Stimulated activated CD4-positive, alpha-beta T cell treated with anti-CD3 and anti-CD28 coated beads, TNF-alpha, amount 100 ng/mL, for 4 hours (primary cell): ENCODE results near the gene SPSB4.

ENCODE experiments used
- DNase-seq, 3 experiments: peaks; one replicate each; pipeline ENCODE4 v3.0.0-alpha.2; 2020; ENCODE audit warnings: low read depth in 3 of 3

Gene SPSB4

DNA sequence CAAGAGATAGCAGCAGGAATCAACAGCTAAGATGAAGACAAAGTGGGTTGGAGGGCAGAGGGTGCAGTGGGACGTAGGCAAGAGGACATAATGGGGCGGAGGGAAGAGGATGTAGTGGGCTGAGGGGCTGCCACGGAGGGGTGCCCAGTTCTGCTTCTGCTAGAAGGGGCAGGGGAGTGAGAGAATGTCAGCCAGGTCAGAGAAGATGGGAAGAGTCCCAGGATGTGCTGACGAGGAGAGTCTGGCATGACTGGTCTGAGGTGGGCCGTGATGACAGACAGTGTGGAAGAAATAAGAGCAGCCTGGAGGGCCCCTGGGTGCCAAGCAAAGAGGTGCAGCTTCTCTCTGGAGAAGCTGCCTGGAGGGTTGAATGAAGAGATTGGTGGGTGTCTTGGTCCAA is 4.0 kb downstream of the SPSB4 start:
- no peak for DNase-seq

DNA sequence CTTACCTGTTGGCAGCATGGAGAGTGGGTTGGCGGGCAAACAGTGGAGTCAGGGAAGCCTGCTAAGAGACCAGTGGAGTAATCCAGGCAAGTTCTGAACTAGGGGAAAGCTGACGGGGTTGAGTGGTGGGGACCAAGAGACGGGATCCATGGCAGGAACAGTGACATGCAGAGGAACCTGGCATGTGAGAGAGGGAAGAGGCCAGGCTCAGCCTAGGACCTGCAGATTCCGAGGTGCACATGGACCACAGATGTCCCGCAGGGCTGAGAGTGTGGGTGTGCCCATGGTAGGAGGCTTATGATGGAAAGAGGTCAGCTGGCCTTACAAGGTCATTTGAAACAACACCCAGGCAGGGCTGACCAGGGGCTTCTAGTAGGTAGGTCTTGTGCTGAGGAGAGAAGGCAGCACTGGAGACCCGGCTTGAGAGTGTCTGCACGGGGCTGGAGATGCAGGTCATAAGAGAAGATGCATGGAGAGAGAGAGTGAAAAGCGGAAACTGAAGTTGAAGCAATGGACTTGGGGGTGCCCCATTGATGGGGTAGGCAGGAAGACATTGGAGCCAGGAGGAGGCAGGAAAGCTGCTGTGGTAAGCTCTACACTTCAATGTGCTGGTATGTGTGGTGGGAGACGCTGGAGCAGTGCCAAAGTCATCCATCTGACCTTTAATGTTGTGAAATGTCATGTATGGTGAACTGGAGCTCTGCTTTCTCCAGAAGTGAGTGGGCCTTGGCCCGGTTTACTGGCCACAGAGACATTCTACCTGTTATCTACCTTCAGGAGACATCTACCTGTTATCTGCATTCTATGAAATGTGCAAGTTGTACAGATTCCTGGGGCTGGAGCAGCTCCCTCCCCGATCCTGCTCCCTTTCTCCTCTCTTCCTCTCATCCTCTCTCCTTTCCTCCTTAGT is 4.6 kb downstream of the SPSB4 start:
- DNase-seq: no peak

DNA sequence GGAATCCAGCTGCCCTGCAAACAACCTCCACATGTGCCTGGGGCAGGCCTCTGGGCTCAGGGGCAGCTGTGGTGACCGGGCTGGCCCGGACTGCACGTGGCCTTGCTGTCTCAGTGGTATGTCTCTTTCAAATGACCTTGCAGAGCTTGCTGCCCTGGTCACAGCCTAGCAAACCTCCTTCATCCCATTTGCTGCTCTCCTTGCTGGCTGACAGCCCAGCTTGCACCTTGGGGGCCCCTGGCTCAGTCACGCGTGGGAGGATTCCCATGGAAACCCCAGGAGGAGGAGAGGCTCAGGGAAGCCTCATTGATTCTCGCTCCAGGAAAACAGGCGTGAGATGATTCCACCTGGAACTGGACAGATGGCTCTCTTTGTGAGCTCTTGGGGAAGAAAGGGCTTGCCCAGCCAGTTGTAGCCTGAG is 5.6 kb downstream of the SPSB4 start:
- no peak for DNase-seq

DNA sequence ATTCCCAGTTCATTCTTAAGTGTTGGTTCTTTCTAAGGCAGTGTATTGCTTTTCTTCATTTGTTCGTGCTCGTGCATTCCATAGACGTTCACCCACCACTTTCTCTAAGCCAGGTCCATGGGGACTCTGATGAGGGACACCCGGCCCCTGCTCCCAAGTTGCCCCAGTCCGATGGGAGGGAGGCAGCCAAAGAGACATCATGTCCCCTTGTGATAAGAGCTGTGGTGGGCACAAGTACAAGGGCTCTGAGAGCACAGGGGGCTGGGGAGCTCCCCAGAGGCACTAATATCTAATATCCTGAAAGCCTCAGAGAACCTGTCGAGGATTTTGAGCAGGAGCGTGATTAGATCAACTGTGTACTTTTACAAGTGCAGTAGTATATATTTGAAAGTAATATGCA is 6.3 kb downstream of the SPSB4 start:
- no peak for DNase-seq

DNA sequence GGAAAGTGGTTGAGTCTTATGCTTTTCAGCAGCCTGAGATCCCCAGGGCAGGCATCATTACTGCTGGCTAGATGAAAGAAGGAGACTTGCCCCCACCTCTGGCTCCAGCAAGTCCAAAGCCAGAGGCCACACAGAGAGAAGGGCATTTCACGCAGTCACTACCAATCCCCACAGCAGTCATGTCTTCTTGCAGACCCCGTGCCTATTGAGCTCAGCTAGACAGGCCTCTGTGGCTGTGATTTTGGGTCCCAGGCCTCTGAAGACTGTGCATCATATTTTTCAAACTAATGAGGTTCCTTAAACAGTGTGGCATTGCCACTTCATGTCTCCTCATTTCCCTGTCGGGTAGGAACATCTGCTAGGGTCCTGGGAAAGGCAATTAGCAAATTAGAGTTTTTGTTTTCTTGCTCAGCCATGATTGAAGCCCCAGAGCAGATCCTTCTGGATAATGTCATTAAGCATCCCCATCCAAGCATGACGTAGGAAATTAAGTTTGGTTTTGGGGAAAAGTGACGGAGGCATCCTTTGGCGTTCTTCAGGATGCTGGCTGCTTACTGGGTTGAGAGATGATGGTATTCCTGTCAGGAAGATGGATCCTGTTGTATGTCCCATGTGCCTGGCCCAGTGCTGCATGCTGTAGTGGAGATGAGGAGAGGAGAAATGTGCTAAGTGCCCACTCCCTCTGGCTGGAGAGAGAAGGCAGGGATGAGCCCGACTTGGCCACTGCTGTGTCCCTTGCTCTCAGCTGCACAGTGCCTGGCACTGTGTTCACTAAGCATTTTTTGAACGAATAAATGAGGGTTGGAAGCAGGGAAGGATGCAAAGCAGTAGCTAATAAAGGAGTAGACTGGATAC is 7.0 kb downstream of the SPSB4 start:
- no peak for DNase-seq

DNA sequence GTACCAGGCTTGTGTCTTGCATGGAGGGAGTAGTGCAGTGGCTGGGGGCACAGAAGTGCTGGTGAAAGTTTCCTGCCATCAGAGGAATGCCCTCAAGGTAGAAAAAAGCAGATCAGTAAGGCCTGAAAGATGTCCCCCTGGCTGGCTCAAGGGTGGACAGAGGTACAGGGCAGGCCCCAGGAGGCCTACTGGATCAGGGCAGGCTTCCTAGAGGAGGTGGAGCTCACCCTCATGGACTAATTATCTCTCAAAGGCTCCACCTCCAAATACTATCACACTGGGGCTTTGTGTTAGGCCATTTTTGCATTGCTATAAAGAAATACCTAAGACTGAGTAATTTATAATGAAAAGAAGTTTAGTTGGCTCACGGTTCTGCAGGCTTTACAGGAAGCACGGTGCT is 7.8 kb downstream of the SPSB4 start:
- no peak for DNase-seq

DNA sequence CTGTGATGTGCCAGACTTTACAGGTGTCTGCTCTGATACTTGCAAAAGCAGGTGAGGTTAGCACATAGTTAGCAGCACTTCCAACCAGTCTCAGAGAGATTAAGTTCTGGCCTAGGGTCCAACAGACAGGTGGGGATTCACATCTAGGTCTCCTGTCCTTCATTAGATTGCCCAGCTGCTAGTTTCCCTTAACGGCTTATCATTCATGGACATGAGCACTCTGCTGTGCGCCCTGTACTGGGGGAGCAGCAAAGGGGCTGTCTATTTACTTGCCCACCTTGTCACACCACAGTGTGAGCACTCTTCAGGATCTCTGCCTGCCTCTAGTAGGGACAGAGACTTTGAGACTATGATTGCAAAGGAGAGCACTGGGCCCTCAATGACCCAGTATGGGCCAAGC is 8.7 kb downstream of the SPSB4 start:
- DNase-seq: no peak

DNA sequence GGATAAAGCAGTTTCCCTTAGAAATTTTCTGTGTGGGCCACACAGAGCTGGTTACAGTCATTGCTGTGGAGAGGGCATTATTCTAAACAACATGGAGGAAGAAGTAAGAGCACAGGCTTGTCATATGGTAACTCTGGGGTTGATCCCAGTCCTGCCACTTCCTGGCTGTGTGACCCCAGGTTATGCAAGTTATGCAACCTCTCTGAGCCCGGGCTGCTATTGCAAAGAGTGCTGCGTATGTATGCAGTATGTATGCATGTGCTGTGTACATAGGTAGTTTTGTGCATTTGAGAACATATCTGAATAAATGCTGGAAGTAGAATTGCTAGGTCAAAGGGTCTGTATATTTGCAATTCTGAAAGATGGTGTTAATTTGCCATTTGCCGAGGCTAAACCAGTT is 9.2 kb downstream of the SPSB4 start:
- DNase-seq: no peak

DNA sequence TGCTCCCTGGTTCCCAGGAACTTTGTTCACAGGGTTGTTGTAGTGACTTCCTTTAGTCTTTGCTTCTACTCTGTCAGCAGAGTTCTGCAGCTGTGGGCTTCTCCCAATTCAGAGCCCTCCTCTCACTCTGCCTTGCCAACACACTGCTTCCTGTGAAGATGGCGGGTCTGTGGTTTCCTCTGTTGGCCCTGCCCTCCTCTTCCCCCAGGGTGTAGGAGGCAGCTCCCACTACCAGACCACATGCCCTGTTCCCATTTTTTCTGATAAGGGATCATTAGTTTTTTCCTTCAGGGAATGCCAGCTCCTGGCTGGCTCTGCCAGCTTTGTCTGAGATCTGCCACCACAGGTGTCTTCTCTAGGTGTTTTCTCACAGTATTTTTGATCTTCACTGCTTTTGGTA is 12.7 kb downstream of the SPSB4 start:
- DNase-seq: no peak

DNA sequence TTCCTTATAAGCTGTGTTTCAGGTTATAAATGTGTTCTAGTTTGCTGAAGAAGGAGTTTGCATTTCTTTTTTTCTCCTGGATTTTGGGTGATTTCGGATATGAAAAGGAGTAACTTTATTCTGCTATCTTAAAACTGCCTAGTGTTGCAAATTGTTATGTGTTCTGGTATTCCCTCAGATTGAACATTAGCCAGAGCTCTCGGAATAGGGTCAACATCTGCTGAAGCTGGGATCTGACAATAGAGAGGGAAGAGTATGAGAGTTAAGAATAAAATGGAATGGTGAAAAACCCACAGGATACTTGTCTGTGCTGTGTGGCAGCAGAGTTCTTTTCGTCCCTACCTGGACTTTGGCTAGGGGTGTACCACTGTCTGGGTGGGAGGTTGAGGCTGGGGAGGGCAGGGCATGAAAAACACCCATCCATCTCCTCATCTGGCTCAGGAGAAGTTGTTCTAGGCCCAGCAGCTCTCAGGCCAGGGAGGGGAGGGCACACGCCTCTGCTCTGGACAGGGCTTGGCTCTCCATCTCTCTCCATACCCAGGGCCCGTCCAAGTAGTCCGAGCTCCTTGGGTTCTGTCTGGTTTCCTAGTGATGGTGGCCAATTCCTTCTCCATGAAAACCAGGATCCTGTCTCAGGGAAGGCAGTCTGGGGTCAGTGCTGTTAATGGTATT is 13.2 kb downstream of the SPSB4 start:
- no peak for DNase-seq

DNA sequence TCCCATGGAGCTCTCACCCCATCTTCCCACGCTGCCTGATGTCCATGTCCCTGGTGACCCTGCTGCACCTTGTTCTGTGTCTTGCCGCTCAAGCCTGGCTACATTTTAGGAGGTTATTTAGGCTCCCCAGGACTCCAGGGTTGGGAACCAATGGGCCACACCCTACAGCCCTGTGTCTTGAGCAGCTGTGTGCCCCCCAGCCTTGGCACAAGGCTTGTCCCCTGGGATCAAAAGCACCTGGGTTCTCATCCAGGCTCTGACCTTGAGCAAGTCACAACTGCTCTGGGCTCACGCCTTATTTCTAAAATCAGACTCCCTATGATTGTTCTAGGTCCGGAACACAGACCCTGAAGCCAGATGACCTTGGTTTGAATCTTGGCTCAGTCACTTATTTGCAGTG is 14.1 kb downstream of the SPSB4 start:
- DNase-seq: no peak

DNA sequence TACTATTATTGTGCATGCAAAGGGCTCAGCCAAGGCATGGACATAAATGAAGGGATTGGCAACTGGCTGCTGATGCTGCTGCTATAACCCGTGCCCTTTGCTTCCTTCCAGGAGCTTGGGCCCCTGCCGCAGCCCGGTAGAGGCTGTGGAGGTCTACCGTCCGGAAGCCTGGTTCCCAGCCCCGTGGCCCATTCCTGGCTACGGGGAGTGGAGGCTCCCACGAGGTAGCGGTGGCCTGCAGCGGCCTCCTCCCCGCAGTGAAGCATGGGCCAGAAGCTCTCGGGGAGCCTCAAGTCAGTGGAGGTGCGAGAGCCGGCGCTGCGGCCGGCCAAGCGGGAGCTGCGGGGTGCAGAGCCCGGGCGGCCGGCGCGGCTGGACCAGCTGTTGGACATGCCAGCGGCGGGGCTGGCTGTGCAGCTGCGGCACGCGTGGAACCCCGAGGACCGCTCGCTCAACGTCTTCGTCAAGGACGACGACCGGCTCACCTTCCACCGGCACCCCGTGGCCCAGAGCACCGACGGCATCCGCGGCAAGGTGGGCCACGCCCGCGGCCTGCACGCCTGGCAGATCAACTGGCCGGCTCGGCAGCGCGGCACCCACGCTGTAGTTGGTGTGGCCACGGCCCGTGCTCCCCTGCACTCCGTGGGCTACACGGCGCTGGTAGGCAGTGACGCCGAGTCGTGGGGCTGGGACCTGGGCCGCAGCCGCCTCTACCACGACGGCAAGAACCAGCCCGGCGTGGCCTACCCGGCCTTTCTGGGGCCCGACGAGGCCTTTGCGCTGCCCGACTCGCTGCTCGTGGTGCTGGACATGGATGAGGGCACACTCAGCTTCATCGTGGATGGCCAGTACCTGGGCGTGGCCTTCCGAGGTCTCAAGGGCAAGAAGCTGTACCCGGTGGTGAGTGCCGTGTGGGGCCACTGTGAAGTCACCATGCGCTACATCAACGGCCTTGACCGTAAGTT is 15.0 kb downstream of the SPSB4 start:
- no peak for DNase-seq

DNA sequence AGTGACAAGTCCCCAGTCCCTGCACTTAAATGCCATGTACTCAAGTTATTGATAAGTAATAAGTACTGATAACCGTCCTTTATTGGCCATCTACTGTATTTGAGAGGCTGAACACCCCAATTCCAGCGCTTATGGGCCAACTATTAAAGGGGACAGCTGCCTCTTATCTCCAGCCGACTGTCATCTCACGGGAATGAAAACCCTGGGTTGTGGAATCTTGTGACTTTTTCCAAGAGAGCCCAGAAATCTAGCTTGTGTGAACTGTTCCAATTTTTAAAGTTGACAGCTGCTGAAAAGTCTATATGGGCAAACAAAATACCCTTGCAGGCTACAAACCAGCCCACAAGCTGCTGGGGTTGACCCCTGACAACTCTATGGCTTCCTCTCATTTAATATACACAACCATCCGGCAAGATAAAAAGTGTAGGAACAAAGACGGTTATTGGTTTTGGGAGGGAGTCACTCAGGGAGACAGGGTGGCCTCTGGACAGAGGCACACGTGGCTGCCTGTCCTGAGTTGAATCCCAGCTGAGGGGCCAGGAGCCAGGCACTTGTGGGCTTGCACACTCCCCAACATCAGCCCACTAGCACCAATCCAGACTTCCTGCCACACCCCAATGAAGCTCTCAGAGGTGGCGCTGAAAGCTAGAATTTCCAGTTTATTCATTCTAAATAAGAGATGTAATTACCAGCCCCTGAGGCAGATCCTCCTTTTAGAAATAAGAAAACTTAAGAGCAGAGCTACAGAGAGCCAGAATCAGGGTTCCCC is 16.2 kb downstream of the SPSB4 start:
- no peak for DNase-seq

DNA sequence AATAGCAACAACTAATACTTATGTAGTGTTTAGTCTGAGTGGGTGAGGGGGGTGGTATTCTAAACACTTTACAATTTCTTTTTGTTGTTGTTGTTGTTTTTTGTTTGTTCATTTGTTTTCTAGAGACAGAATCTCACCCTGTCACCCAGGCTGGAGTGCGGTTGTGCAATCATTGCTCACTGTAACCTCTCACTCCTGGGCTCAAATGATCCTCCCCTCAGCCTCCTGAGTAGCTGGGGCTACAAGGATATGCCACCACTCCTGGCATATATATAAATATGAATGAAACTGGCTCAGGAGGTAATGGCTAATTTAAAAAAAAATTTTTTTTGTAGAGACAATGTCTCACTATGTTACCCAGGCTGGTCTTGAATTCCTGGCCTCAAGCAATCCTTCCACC is 19.1 kb downstream of the SPSB4 start:
- DNase-seq: no peak

DNA sequence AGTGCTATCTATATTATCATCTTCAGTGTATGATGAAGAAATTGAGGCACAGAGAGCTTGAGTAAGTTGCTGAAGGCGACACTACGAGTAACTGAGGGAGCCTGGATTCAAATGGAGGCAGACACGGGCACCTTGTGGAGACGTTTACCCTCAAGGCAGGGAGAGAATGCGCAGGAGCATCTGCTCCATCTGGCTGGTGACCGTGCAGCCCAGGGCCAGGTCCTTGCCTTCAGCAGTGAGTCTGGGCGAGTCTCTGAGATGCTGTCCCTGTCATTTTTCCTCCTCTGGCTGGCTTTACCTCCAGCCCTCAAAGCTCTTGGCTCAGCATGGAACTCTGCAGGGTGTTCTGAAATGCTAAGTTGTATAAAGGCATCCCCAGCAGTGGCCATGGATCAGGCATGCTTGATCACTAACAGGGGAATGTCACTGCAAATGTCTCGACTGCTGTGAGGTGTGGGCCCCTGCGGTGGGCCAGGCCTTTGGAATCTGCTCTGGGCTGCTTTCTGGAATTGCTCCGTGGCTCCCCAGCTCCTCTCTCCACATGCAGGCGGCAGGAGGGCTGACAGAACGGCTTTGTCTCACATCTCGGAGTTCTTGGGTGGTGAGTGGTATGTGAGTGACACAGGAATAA is 19.7 kb downstream of the SPSB4 start:
- DNase-seq: no peak

DNA sequence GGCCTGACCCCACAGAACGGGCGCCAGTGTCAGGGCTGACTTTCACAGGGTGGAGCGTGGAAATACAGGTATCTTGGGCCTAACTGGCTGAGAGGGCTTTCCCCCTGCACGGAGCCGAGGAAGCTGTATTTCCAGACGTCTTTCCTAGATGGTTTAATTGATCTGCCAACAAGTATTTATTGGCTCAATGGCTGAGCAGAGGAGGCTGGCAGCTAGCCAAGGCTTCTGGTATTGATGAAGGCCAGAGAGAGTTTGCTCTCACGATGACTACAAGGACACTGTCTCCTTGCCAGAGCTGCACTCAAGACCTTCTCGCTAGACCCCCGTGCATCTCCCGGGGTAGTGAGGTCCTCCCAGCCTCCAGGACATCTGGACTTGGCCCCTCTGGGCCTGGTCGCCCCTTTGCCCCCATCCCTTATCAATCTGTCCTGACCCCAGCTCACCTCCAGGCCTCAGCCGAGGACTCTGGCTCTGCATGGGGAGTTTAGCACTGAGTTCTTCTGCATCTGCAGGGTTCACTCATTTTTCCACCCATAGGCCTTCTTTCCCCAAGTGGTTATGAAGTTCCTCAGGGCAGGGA is 20.6 kb downstream of the SPSB4 start:
- no peak for DNase-seq

DNA sequence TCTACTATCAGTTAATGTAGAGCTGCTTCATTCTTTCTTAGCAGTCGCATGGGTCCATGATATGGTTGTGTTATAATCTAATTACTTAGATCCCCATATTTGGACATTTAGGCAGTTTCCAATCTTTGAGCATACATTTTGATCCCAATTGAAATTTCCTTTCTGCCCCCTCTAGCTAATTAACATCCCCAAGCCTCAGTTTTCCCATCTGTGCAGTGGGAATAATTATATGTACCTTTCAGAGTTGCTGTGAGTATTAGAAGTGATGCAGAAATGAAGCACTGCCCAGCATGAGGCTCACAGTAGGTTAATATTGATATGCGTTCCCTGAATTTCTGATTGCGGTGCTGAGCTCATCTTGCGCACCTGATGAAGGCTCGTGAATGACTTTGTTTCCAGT is 21.8 kb downstream of the SPSB4 start:
- no peak for DNase-seq

DNA sequence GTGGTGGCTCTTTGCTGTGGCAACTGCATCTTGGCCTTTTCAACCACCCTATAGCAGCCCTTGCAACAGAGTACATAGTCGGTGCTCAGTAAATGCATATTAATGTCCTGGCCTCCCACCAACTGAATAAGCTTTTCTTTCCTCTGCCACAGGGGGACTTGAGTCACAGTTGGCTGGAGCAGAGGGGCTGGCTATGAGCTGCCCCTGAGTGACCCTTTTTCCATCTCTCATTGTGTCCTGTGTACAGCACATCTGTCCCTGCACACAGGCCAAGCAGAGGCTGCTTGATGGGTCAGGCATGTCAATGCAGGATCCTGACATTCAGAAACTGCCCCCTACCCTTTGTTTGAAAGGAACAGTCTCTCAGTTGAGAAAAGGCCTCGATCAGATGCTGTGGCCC is 22.4 kb downstream of the SPSB4 start:
- no peak for DNase-seq

DNA sequence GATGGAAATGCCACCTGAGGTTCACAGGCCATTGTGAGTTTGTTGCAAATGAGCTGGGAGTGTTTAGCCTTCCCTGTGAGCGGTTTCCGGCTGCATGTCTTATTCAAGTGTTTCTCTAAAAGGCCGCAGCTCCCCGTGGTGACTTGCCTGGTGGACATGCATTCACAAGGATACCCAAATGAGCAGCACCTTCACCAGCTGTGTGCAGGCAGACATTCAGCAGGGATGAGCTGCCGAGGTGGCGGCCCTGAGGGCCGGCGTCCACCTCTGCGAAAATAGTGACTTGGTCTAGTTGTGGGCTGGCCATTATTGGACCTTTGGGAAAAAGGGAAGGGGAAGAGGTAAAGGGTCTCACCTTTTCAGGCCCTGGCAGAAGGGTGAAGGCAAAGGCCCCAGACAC is 23.4 kb downstream of the SPSB4 start:
- DNase-seq: no peak
